Endothelial cell of umbilical vein (primary cell): Measurements from ENCODE around the gene COL13A1. TPM values are rescaled to one million over a fixed set of nuclear protein-coding genes. Genes with fewer than 3 reads are reported as not detected.

ENCODE experiments used
- polyA plus RNA-seq, 4 experiments: library from polyadenylated mRNA; depleted of rRNA in 3 of 4; stranded (reverse) in 3 of 4; unstranded in 1 of 4; fragments of >200 nt; gene quantifications; 2 replicates each; pipeline versions ENCODE4 v1.2.1 to v1.2.3, GENCODE V29; 2011 to 2012; ENCODE audit warnings: missing spikeins in 1 of 4
- total RNA-seq: library from RNA; stranded (reverse); gene quantifications from 2 replicates; pipeline ENCODE4 v1.2.3, GENCODE V29; 2021

Gene COL13A1
- total and polyA plus RNA-seq, 2 donors (not counting 3 experiments of a cell fraction or from before 2014, with no cell fraction given): 21.4 to 47.5 TPM

Other genes starting within 250 kb of the COL13A1 start
- not detected in 2 replicates for gene NEUROG3, start 228.5 kb upstream of the COL13A1 start, total RNA-seq
- gene NEUROG3, start 228.5 kb upstream of the COL13A1 start, polyA plus RNA-seq: not detected in 2 replicates
- not detected in 2 replicates for gene FAM241B, start 171.7 kb upstream of the COL13A1 start, total RNA-seq
- 0.23 and 0.35 TPM in 2 replicates for gene FAM241B, start 171.7 kb upstream of the COL13A1 start, polyA plus RNA-seq